ENCODE results near the gene CST3. TPM values are rescaled to one million over a fixed set of nuclear protein-coding genes. Genes with fewer than 3 reads are reported as not detected.
"Not testable (repeated sequence)": the region's sequence is repeated elsewhere in the genome, so short reads cannot be mapped to it uniquely, and the experiment has no call there.

The CST3 gene
- total RNA-seq, 1 donor from 2014 or later, result 2,609 TPM

DNA sequence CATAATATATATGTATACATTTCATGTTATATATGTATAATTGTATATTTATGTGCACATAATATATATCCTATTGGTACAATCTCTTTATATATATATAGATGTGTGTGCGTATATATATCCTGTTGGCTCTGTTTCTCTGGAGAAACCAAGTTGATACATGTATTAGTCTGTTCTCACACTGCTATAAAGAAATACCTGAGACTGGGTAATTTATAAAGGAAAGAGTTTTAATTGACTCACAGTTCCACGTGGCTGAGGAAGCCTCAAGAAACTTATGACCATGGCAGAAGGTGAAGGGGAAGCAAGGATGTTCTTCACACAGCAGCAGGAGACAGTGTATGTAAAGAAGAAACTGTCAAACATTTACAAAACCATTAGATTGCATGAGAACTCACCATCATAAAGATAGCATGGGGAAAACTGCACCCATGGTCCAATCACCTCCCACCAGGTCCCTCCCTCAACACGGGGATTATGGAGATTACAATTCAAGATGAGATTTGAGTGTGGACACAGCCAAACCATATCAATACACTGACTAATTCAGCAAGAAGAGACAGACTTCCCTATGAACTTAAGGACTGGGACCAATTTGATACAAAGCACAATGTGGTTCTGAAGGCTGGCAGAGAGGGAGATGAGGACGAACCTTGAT, 14.0 kb downstream of the CST3 start:
- Histone ChIP-seq H3K27ac (peak overlapping the region; percentile 88 to 91), H3K27me3 (no peaks in the 10 kb centered on the region), H3K36me3 (no peaks in the 10 kb centered on the region), H3K4me3 (no peak overlapping the region), H3K4me1 (peaks cover 0 to 17% of the 10 kb centered on the region in 2 donors), H3K9me3 (peaks cover 0 to 3% of the 10 kb centered on the region in 2 donors)
- intact Hi-C loops (cut with DNase I), result loop anchor here (1.0 to 10.0 kb wide), 5 partner anchors 14 to 1431 kb away; partner anchors contain the start of genes ACSS1, CST3, GZF1 and NAPB
- no peak for TF ChIP-seq CTCF (IDR thresholded peaks at IDR 0.05)
- DNase-seq (ENCODE audit: low spot score in 2 of 2), result no peak

GRCh38 chr20:23622839-23623343, 14.9 kb downstream of the CST3 start:
- Histone ChIP-seq H3K4me1 (peaks cover 0 to 17% of the 10 kb centered on the region in 2 donors), H3K36me3 (no peaks in the 10 kb centered on the region), H3K27ac (peak overlapping the region; percentile 88 to 91), H3K4me3 (peak overlapping the region; percentile 34 to 55), H3K27me3 (no peaks in the 10 kb centered on the region), H3K9me3 (peaks cover 0 to 3% of the 10 kb centered on the region in 2 donors)
- intact Hi-C loops (cut with DNase I), result loop anchor here (1.0 to 10.0 kb wide), 5 partner anchors 14 to 1432 kb away; partner anchors contain the start of genes ACSS1, CST3, GZF1 and NAPB
- DNase-seq (ENCODE audit: low spot score in 2 of 2), result peak; percentile 50 to 88
- TF ChIP-seq CTCF (IDR thresholded peaks at IDR 0.05), result no peak

GRCh38 chr20:23622401-23622800, 15.4 kb downstream of the CST3 start:
- peaks cover 0 to 17% of the 10 kb centered on the region in 2 donors for H3K4me1 ChIP-seq
- not testable (repeated sequence) for H3K36me3 ChIP-seq; H3K27me3 ChIP-seq; DNase-seq (ENCODE audit: low spot score in 2 of 2); H3K9me3 ChIP-seq
- peak overlapping the region; percentile 34 to 55 for H3K4me3 ChIP-seq
- peak overlapping the region; percentile 88 to 91 for H3K27ac ChIP-seq
- intact Hi-C loops (cut with DNase I), result loop anchor here (5.0 to 10.0 kb wide), 4 partner anchors 200 to 1432 kb away; partner anchors contain the start of genes ACSS1, GZF1 and NAPB

DNA sequence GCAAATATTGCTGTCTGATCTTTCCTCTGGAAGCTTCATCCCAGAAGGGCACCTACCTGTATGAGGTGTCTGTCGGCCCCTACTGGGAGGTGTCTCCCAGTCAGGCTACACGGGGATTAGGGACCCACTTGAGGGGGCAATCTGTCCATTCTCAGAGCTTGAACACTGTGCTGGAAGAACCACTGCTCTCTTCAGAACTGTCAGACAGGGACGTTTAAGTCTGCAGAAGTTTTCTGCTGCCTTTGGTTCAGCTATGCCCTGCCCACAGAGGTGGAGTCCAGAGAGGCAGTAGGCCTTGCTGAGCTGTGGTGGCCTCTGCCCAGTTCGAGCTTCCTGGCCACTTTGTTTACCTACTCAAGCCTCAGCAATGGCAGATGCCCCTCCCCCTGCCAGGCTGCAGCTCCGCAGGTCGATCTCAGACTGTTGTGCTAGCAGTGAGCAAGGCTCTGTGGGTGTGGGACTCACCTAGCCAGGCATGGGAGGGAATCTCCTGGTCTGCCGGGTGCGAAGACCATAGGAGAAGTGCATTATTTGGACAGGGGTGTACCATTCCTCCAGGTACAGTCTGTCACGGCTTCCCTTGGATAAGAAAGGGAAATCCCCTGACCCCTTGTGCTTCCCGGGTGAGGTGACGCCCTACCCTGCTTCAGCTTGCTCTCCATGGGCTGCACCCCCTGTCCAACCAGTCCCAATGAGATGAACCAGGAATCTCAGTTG, 16.9 kb downstream of the CST3 start:
- H3K27me3 ChIP-seq, H3K27ac ChIP-seq, H3K36me3 ChIP-seq, H3K9me3 ChIP-seq, H3K4me3 ChIP-seq: not testable (repeated sequence)
- peak in 1 of 2 donors; percentile 54 for DNase-seq (ENCODE audit: low spot score in 2 of 2)
- intact Hi-C loops (cut with DNase I), result loop anchor here (5.0 to 10.0 kb wide), 4 partner anchors 199 to 1434 kb away; partner anchors contain the start of genes ACSS1, GZF1 and NAPB
- H3K4me1 ChIP-seq, result peaks cover 0 to 17% of the 10 kb centered on the region in 2 donors

GRCh38 chr20:23614163-23614562, 23.6 kb downstream of the CST3 start:
- no peak for TF ChIP-seq CTCF (IDR thresholded peaks at IDR 0.05)
- intact Hi-C loops (cut with DNase I), result loop anchor here (5.0 kb wide), 1 partner anchor 562 kb away; no protein-coding TSS in a partner anchor
- H3K4me1 ChIP-seq, result no peaks in the 10 kb centered on the region
- H3K9me3 ChIP-seq, result no peaks in the 10 kb centered on the region
- H3K36me3 ChIP-seq, result no peaks in the 10 kb centered on the region
- H3K27me3 ChIP-seq, result no peaks in the 10 kb centered on the region
- peak overlapping the region; percentile 37 to 39 for H3K27ac ChIP-seq
- DNase-seq (ENCODE audit: low spot score in 2 of 2), result no peak
- H3K4me3 ChIP-seq, result no peak overlapping the region

DNA sequence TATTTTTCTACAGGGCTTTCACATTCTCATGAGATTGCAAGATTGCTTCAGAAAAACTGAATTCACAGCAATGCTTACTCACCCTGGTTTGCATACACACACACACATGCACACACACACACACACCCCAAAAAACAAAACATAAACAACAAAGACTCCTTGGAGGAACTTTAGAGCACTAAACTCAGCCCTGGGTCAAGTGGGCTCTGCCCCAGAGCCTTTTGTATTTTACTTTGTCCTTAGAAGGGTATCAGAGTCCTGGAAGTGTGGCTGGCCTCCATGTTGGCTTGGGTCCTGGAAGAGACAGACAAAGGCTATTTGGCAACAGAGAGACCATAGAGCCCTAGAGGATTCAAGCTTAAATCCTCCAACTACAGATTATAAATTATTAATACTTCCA, 24.1 kb downstream of the CST3 start:
- no peak overlapping the region for H3K4me3 ChIP-seq
- TF ChIP-seq CTCF (IDR thresholded peaks at IDR 0.05), result no peak
- H3K27me3 ChIP-seq, result no peaks in the 10 kb centered on the region
- H3K36me3 ChIP-seq, result no peaks in the 10 kb centered on the region
- H3K9me3 ChIP-seq, result no peaks in the 10 kb centered on the region
- intact Hi-C loops (cut with DNase I), result loop anchor here (5.0 kb wide), 1 partner anchor 561 kb away; no protein-coding TSS in a partner anchor
- no peak for DNase-seq (ENCODE audit: low spot score in 2 of 2)
- H3K27ac ChIP-seq, result peak overlapping the region; percentile 37 to 39
- H3K4me1 ChIP-seq, result no peaks in the 10 kb centered on the region
